K562 (cell line): ENCODE results near the gene CTNS.
A peak's percentile ranks its signal among the peaks of the same experiment; 100 is the strongest.

Experiments used
- BRCA1 ChIP-seq, 2 experiments: fragments of 450-650 bp in 1 of 2; sonication (generic) in 1 of 2; formaldehyde crosslinking in 1 of 2; IDR thresholded peaks; 2 replicates each; pipeline versions ENCODE4 v1.5.0 to v1.6.1; 2017 to 2020; ENCODE audit warnings: mild to moderate bottlenecking in 1 of 2, missing genetic modification reagents in 1 of 2
- NFIC ChIP-seq: fragments of 450-650 bp; IDR thresholded peaks from 2 replicates; pipeline ENCODE4 v1.6.1; 2017; ENCODE audit warnings: mild to moderate bottlenecking, inconsistent platforms
- NR2C2 ChIP-seq, 2 experiments: fragments of 200-800 bp in 1 of 2; sonication (Bioruptor generic) in 1 of 2; sonication (generic) in 1 of 2; formaldehyde crosslinking in 1 of 2; IDR thresholded peaks; 2 replicates each; pipeline versions ENCODE4 v1.6.1 to v1.8.0; 2016 to 2022; ENCODE audit warnings: mild to moderate bottlenecking in 1 of 2, missing compliant biosample characterization in 1 of 2, missing genetic modification characterization in 1 of 2, missing genetic modification reagents in 1 of 2
- POLR2A ChIP-seq: fragments of 450-650 bp; conservative IDR thresholded peaks from 2 replicates; pipeline ENCODE4 v1.6.1; 2016
- RAD21 ChIP-seq, 2 experiments: fragments of 250-450 bp in 1 of 2; fragments of 450-650 bp in 1 of 2; sonication (Bioruptor Pico) in 1 of 2; formaldehyde crosslinking in 1 of 2; IDR thresholded peaks in 1 of 2; conservative IDR thresholded peaks in 1 of 2; 2 replicates each; pipeline versions ENCODE4 v1.4.0 to v1.8.0; 2020 to 2022; ENCODE audit warnings: mild to moderate bottlenecking in 2 of 2, moderate library complexity in 1 of 2
- TF ChIP-seq, protein P1 (sequence below): fragments of 250-450 bp; sonication (Bioruptor Pico); IDR thresholded peaks from 2 replicates; pipeline ENCODE4 v1.8.0; 2022; ENCODE audit warnings: inconsistent platforms, mild to moderate bottlenecking, moderate library complexity, borderline replicate concordance
- TF ChIP-seq, protein P2 (sequence below): fragments of 250-450 bp; sonication (Bioruptor Pico); IDR thresholded peaks from 2 replicates; pipeline ENCODE4 v1.8.0; 2021; ENCODE audit warnings: moderate library complexity, mild to moderate bottlenecking, inconsistent platforms
- TF ChIP-seq, protein P3 (sequence below), 3 experiments: IDR thresholded peaks in 2 of 3; conservative IDR thresholded peaks in 1 of 3; 2 replicates each; pipeline ENCODE4 v1.5.1; 2011 to 2012; ENCODE audit warnings: low read length in 3 of 3, mild to moderate bottlenecking in 3 of 3, control low read depth in 2 of 3, improper control_type of control experiment in 1 of 3, inconsistent platforms in 1 of 3, low read depth in 1 of 3, mixed read lengths in 1 of 3, moderate library complexity in 1 of 3; ENCODE audit not compliant: insufficient read depth in 2 of 3

- TF ChIP-seq, protein P1, sequence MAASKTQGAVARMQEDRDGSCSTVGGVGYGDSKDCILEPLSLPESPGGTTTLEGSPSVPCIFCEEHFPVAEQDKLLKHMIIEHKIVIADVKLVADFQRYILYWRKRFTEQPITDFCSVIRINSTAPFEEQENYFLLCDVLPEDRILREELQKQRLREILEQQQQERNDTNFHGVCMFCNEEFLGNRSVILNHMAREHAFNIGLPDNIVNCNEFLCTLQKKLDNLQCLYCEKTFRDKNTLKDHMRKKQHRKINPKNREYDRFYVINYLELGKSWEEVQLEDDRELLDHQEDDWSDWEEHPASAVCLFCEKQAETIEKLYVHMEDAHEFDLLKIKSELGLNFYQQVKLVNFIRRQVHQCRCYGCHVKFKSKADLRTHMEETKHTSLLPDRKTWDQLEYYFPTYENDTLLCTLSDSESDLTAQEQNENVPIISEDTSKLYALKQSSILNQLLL (CRISPR knock-in tag) = no peak
- no peak for TF ChIP-seq NR2C2 (CRISPR knock-in tag; IDR thresholded peaks at IDR 0.05)
- no peak for TF ChIP-seq NR2C2 (tag; IDR thresholded peaks at IDR 0.05)
- peak in 1 of 2 experiments; percentile 48; a peak in 2 of 4 replicates for TF ChIP-seq RAD21 (CRISPR knock-in tag; conservative IDR thresholded peaks at IDR 0.05 in 1 of 2, IDR thresholded peaks at IDR 0.05 in 1 of 2)
- no peak for TF ChIP-seq BRCA1 (IDR thresholded peaks at IDR 0.05)
- no peak for TF ChIP-seq BRCA1 (CRISPR knock-in tag; IDR thresholded peaks at IDR 0.05)
- TF ChIP-seq POLR2A = no peak
- TF ChIP-seq, protein P2, sequence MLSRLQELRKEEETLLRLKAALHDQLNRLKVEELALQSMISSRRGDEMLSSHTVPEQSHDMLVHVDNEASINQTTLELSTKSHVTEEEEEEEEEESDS (CRISPR knock-in tag) = no peak
- TF ChIP-seq, protein P3, sequence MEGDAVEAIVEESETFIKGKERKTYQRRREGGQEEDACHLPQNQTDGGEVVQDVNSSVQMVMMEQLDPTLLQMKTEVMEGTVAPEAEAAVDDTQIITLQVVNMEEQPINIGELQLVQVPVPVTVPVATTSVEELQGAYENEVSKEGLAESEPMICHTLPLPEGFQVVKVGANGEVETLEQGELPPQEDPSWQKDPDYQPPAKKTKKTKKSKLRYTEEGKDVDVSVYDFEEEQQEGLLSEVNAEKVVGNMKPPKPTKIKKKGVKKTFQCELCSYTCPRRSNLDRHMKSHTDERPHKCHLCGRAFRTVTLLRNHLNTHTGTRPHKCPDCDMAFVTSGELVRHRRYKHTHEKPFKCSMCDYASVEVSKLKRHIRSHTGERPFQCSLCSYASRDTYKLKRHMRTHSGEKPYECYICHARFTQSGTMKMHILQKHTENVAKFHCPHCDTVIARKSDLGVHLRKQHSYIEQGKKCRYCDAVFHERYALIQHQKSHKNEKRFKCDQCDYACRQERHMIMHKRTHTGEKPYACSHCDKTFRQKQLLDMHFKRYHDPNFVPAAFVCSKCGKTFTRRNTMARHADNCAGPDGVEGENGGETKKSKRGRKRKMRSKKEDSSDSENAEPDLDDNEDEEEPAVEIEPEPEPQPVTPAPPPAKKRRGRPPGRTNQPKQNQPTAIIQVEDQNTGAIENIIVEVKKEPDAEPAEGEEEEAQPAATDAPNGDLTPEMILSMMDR (IDR thresholded peaks at IDR 0.05 in 2 of 3, conservative IDR thresholded peaks at IDR 0.05 in 1 of 3; ENCODE audit: insufficient read depth in 2 of 3, low read depth in 1 of 3, low read length in 3 of 3) = peak; percentile 44 to 51 (median 47); a peak in 4 of 6 replicates
- TF ChIP-seq NFIC = no peak
These were observed 55.1 kb downstream of the CTNS start for GRCh38 chr17:3691617-3692067.
